Left lung (tissue), 10 donors: ENCODE measurements around the gene CMTR1. TPM values are rescaled to one million over a fixed set of nuclear protein-coding genes. Genes with fewer than 3 reads are reported as not detected.

Experiments used
- ATAC-seq: fragments of 200-7000 bp; cut with Tn5 transposase; one replicate; pipeline ENCODE4 v1.9.1; 2020; ENCODE audit warnings: moderate library complexity
- DNase-seq, 4 donors: peaks; one replicate each; pipeline ENCODE4 v3.0.0-alpha.2; 2013 to 2020
- H3K27ac ChIP-seq, 2 donors: fragments of 200-600 bp; sonication (generic) in 1 of 2; one replicate each; pipeline versions ENCODE4 v1.5.0 to v1.8.0; 2020 to 2021
- H3K27me3 ChIP-seq, 2 donors: fragments of 200-600 bp; sonication (generic) in 1 of 2; one replicate each; pipeline versions ENCODE4 v1.5.0 to v1.8.0; 2020 to 2021
- H3K36me3 ChIP-seq, 2 donors: fragments of 200-600 bp; sonication (generic) in 1 of 2; one replicate each; pipeline versions ENCODE4 v1.5.0 to v1.8.0; 2020 to 2021
- H3K4me1 ChIP-seq, 2 donors: fragments of 200-600 bp; one replicate each; pipeline ENCODE4 v1.8.0; 2021
- H3K4me3 ChIP-seq, 2 donors: fragments of 200-600 bp; sonication (generic) in 1 of 2; one replicate each; pipeline versions ENCODE4 v1.5.0 to v1.8.0; 2020 to 2021; ENCODE audit warnings: mild to moderate bottlenecking in 1 of 2
- H3K9me3 ChIP-seq, 2 donors: fragments of 200-600 bp; sonication (generic) in 1 of 2; one replicate each; pipeline versions ENCODE4 v1.5.0 to v1.8.0; 2020 to 2021
- CTCF ChIP-seq, 2 donors: fragments of 200-600 bp; sonication (generic) in 1 of 2; IDR thresholded peaks; one replicate each; pipeline versions ENCODE4 v1.5.0 to v1.8.0; 2021; ENCODE audit warnings: antibody characterized with exemption in 2 of 2
- intact Hi-C, 2 donors: fragments of 100-400 bp; cut with DNase I; formaldehyde crosslinking; loops; one replicate each; pipeline versions ENCODE4 v1.11.2 to v1.14.2; 2022
- polyA plus RNA-seq, 6 donors: library from polyadenylated mRNA; unstranded; fragments of 120-200 nt; gene quantifications; one replicate each; pipeline ENCODE4 v1.2.1, GENCODE V29; 2013; ENCODE audit not compliant: insufficient read length in 6 of 6
- total RNA-seq, 2 donors: library from RNA; stranded (reverse); fragmentation: NEBNext Ultra II Directional; extraction: Animal tissue kit (Norgen Biotek cat#: 25700); gene quantifications; one replicate each; pipeline ENCODE4 v1.2.1, GENCODE V29; 2021
- donor health status: DM: no; HTN: yes; CAD: no.
- donor health status: DM: no; HTN: no; CAD: no.

Gene CMTR1
- total and polyA plus RNA-seq, 8 donors = 36.1 to 54.4 (median 51.1) TPM

GRCh38 chr6:37517411-37517812 lies 84.4 kb downstream of the CMTR1 start:
- Histone ChIP-seq H3K36me3 (no peaks in the 10 kb centered on the region), H3K9me3 (no peaks in the 10 kb centered on the region), H3K4me3 (no peak overlapping the region), H3K4me1 (peaks cover 0 to 11% of the 10 kb centered on the region in 2 donors), H3K27me3 (peaks cover 7 to 70% of the 10 kb centered on the region in 2 donors), H3K27ac (peak overlapping the region in 1 of 2 donors; percentile 28)
- intact Hi-C loops = no loop called here
- DNase-seq (no peak), ATAC-seq (peak; percentile 13)
- TF ChIP-seq CTCF (IDR thresholded peaks at IDR 0.05) = no peak

GRCh38 chr6:37518116-37518515 lies 85.1 kb downstream of the CMTR1 start:
- H3K4me3 ChIP-seq = no peak overlapping the region
- H3K9me3 ChIP-seq = no peaks in the 10 kb centered on the region
- no peak for TF ChIP-seq CTCF (IDR thresholded peaks at IDR 0.05)
- intact Hi-C loops = no loop called here
- no peak for DNase-seq
- H3K4me1 ChIP-seq = peaks cover 0 to 11% of the 10 kb centered on the region in 2 donors
- H3K27ac ChIP-seq = no peak overlapping the region
- no peak for ATAC-seq
- no peaks in the 10 kb centered on the region for H3K36me3 ChIP-seq
- H3K27me3 ChIP-seq = peaks cover 5 to 70% of the 10 kb centered on the region in 2 donors

- TF ChIP-seq CTCF (IDR thresholded peaks at IDR 0.05) = no peak
- ATAC-seq = no peak
Observed at GRCh38 chr6:37519461-37519860, 86.4 kb downstream of the CMTR1 start.

GRCh38 chr6:37520926-37521325 lies 87.9 kb downstream of the CMTR1 start:
- no peak overlapping the region for H3K4me3 ChIP-seq
- no peaks in the 10 kb centered on the region for H3K36me3 ChIP-seq
- no peaks in the 10 kb centered on the region for H3K9me3 ChIP-seq
- DNase-seq = no peak
- H3K27ac ChIP-seq = no peak overlapping the region
- peaks cover 0 to 61% of the 10 kb centered on the region in 2 donors for H3K27me3 ChIP-seq
- intact Hi-C loops = no loop called here
- no peak for ATAC-seq
- H3K4me1 ChIP-seq = peaks cover 0 to 4% of the 10 kb centered on the region in 2 donors
- no peak for TF ChIP-seq CTCF (IDR thresholded peaks at IDR 0.05)

More at GRCh38 chr6:37519461-37519860, 86.4 kb downstream of the CMTR1 start:
- H3K27me3 ChIP-seq = peaks cover 0 to 58% of the 10 kb centered on the region in 2 donors
- no peak overlapping the region for H3K4me3 ChIP-seq
- H3K4me1 ChIP-seq = peaks cover 0 to 11% of the 10 kb centered on the region in 2 donors
- no peak overlapping the region for H3K27ac ChIP-seq
- no peak for DNase-seq
- H3K36me3 ChIP-seq = no peaks in the 10 kb centered on the region
- intact Hi-C loops = no loop called here
- no peaks in the 10 kb centered on the region for H3K9me3 ChIP-seq

GRCh38 chr6:37521674-37522073 lies 88.7 kb downstream of the CMTR1 start:
- Histone ChIP-seq H3K9me3 (no peaks in the 10 kb centered on the region), H3K4me1 (no peaks in the 10 kb centered on the region), H3K27ac (no peak overlapping the region), H3K27me3 (peaks cover 0 to 56% of the 10 kb centered on the region in 2 donors), H3K4me3 (no peak overlapping the region), H3K36me3 (no peaks in the 10 kb centered on the region)
- ATAC-seq (no peak), DNase-seq (no peak)
- intact Hi-C loops = no loop called here
- TF ChIP-seq CTCF (IDR thresholded peaks at IDR 0.05) = no peak
